GM19468 (cell line): ENCODE measurements around the gene IL3.

Source experiments
- ATAC-seq: cut with Tn5 transposase; IDR thresholded peaks from one replicate; pipeline ENCODE4 v1.9.1; 2021; ENCODE audit warnings: mild to moderate bottlenecking, moderate library complexity, moderate number of reproducible peaks; ENCODE audit not compliant: unreplicated experiment; ENCODE audit errors: extremely low read depth

The IL3 gene

GRCh38 chr5:132070460-132071337 is 10.2 kb downstream of the IL3 start:
- no peak for ATAC-seq

- ATAC-seq, result no peak
Measured at GRCh38 chr5:132071338-132071707, 10.9 kb downstream of the IL3 start.

DNA sequence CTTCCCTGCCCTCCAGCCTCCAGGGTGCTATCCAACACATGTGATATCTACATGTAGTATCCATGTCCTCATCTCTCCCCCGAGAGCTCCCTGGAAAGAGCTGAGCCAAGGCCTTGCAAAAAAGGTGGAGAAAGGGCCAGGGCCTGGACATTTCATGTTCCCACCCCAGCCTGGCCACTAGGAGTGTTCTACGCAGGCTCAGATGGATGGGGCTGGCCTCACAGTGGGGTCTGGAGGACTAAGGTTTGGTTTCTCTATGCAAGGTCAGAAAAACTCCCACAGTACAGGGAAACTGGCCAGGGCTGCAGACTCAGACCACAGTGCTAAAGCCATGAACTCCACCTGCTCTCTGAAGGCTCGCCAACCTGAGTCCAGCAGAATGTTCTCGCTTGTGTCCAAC is 11.6 kb downstream of the IL3 start:
- ATAC-seq, result no peak

DNA sequence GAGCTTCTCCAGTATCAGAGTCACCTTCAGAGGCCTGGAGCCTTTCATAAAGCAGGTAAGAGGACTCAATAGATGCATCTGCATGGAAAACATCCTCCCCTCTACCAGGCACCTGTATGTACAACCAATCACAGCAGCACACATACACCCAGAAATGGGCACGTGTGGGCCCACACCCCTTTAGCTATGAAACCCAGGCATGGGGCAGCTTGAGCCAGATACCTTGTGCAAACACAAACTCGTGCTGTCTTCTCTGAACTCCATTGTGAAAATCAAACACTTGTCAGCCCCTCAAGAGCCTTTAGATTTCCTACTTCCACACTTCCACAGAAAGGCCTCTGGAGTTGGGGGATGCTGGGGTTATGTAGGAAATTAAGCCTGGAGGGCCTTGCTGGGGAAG is 12.1 kb downstream of the IL3 start:
- no peak for ATAC-seq

GRCh38 chr5:132073231-132074013 is 13.0 kb downstream of the IL3 start, which contains the start of gene CSF2:
Gene CSF2 (plus strand): TSS chr5:132073789. CDS start chr5:132073824, 35 bp downstream.
- no peak for ATAC-seq

DNA sequence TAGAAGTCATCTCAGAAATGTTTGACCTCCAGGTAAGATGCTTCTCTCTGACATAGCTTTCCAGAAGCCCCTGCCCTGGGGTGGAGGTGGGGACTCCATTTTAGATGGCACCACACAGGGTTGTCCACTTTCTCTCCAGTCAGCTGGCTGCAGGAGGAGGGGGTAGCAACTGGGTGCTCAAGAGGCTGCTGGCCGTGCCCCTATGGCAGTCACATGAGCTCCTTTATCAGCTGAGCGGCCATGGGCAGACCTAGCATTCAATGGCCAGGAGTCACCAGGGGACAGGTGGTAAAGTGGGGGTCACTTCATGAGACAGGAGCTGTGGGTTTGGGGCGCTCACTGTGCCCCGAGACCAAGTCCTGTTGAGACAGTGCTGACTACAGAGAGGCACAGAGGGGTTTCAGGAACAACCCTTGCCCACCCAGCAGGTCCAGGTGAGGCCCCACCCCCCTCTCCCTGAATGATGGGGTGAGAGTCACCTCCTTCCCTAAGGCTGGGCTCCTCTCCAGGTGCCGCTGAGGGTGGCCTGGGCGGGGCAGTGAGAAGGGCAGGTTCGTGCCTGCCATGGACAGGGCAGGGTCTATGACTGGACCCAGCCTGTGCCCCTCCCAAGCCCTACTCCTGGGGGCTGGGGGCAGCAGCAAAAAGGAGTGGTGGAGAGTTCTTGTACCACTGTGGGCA is 13.8 kb downstream of the IL3 start:
- no peak for ATAC-seq

DNA sequence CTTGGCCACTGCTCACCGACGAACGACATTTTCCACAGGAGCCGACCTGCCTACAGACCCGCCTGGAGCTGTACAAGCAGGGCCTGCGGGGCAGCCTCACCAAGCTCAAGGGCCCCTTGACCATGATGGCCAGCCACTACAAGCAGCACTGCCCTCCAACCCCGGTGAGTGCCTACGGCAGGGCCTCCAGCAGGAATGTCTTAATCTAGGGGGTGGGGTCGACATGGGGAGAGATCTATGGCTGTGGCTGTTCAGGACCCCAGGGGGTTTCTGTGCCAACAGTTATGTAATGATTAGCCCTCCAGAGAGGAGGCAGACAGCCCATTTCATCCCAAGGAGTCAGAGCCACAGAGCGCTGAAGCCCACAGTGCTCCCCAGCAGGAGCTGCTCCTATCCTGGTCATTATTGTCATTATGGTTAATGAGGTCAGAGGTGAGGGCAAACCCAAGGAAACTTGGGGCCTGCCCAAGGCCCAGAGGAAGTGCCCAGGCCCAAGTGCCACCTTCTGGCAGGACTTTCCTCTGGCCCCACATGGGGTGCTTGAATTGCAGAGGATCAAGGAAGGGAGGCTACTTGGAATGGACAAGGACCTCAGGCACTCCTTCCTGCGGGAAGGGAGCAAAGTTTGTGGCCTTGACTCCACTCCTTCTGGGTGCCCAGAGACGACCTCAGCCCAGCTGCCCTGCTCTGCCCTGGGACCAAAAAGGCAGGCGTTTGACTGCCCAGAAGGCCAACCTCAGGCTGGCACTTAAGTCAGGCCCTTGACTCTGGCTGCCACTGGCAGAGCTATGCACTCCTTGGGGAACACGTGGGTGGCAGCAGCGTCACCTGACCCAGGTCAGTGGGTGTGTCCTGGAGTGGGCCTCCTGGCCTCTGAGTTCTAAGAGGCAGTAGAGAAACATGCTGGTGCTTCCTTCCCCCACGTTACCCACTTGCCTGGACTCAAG is 14.6 kb downstream of the IL3 start:
- no peak for ATAC-seq

GRCh38 chr5:132075719-132076077 is 15.2 kb downstream of the IL3 start:
- no peak for ATAC-seq

GRCh38 chr5:132076202-132076830 is 15.9 kb downstream of the IL3 start:
- no peak for ATAC-seq

DNA sequence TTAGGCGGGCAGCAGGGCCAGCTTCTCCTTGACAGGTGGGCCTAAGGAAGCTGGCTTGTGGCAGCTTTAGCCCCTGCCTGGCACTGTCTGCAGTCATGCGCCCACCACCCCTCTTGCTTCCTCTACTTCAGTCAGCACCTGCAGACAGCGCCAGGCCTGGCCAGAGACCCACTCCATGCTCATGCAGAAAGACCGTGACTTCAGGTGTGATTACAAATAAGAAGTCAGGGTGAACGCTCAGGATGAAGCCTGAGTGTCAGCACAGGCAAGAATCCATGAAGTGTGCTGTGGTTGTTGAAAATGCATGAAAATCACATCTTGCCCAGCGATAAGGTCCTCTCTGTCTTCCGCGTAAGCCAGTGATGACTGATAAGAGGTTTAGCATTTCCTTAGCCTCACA is 16.5 kb downstream of the IL3 start:
- ATAC-seq, result no peak

GRCh38 chr5:132079081-132079480 is 18.6 kb downstream of the IL3 start:
- no peak for ATAC-seq

DNA sequence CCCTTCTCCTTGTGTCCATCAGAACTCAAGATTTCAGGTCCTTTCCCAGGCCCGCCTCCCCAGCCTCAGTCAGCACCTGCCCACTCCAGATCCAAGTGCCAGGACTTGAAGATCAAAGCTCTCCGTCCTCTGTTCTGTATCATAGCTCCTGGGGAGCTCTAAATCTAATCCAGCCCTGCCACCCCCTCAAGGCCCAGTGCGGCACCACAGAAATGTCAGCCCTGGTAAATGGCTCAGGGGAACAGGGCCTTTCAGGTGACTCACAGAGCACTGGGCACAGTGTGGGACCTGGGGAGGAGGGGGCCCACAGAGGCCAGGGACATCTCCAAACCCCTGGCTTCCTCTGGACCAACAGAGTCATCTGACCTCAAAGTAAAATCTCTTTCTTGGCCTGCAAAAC is 19.2 kb downstream of the IL3 start:
- no peak for ATAC-seq

DNA sequence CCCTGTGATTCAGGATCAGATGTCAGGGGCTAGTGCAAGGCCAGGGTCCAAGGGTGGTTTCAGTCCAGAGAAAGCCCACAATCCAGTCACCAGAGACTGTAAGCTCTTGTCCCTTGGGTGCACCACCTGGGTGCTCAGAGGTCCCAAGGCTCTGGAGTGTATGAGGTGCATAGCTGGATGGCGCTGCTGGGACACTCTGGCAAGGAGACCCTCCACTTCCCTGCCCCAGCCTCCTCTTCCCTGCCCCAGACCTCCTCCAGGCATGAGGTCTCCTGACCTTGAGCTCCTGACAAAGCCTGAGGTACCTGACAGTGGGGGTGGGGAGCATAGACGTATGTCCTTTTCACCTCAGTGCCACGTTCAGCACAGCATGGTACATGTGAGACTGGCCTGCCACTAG is 20.1 kb downstream of the IL3 start:
- ATAC-seq, result no peak

DNA sequence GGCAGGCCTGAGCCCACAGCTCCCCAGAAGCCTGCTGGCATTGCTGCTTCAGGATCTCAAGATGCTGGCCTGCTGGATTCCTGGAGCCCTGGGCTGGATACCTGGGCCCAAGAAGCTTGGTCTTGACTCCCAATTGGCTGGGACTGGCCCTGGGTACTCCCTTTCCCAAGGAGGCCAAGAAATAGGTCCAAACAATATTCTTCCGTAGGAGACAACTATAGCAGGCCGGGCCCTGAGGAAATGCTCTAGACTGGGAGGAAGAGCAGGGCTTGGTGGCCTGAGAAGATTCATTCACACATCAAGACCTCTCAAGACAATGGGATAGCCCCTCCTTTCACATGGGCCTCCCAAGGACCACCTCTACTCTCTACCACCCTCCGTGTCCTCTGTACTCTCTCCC is 21.0 kb downstream of the IL3 start:
- no peak for ATAC-seq

- ATAC-seq, result no peak
Measured at GRCh38 chr5:132082329-132083023, 22.0 kb downstream of the IL3 start.

GRCh38 chr5:132083071-132083678 is 22.7 kb downstream of the IL3 start:
- no peak for ATAC-seq

- no peak for ATAC-seq
Measured at GRCh38 chr5:132085686-132086085, 25.2 kb downstream of the IL3 start.

DNA sequence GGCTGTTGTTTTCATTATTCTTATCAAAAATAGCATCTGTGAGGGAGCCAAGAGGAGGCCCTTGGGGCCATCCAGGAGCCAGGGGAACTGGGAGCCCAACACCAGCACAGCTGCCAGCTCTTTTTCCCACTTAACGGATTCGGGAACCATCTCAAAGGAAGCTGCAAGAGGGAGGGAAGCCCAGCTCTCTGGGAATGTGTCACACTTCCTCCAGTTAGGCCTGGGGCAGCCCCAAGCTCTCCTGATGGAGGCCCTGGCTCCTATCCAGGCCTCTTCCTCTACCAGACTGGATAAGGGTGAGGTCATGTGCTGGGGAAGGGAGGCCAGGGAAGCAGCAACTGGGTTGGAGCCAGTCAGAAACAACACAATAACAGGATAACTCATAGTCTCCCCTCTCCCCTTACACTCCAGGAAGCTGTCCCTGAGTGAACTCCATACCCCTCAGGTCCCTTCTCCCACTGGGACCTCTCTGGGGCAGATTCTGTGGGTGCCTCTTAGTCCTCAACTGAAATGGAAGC is 25.9 kb downstream of the IL3 start:
- no peak for ATAC-seq
